Activated T-cell treated with anti-CD3 and anti-CD28 coated beads, Interleukin-2, amount 50 U/mL, for 4 hours (primary cell): ENCODE results near the gene RGPD8. TPM values are rescaled to one million over a fixed set of nuclear protein-coding genes. Genes with fewer than 3 reads are reported as not detected.
"Not testable (repeated sequence)": the region's sequence is repeated elsewhere in the genome, so short reads cannot be mapped to it uniquely, and the experiment has no call there.

ENCODE experiments used
- ATAC-seq, 2 donors: fragments of 200-7000 bp; cut with Tn5 transposase; one replicate each; pipeline ENCODE4 v1.10.0; 2021
- DNase-seq: peaks from one replicate; pipeline ENCODE4 v3.0.0-alpha.2; 2020
- H3K27me3 Mint-ChIP-seq: one replicate; pipeline ENCODE4 v1.8.0; 2021; ENCODE audit warnings: low read depth, mixed read lengths
- H3K36me3 Mint-ChIP-seq: one replicate; pipeline ENCODE4 v1.8.0; 2022; ENCODE audit warnings: mixed read lengths; ENCODE audit not compliant: insufficient read depth
- H3K4me1 Mint-ChIP-seq: one replicate; pipeline ENCODE4 v1.8.0; 2021; ENCODE audit warnings: low read depth, mixed read lengths
- H3K4me3 Mint-ChIP-seq: one replicate; pipeline ENCODE4 v1.8.0; 2021; ENCODE audit warnings: mild to moderate bottlenecking, moderate library complexity, mixed read lengths
- H3K9me3 Mint-ChIP-seq: one replicate; pipeline ENCODE4 v1.8.0; 2021; ENCODE audit warnings: mixed read lengths
- total RNA-seq, 3 donors: library from RNA; stranded (reverse); gene quantifications; one replicate each; pipeline ENCODE4 v1.2.1, GENCODE V29; 2021

Gene RGPD8
- total RNA-seq, 3 donors from 2014 or later = 9.9 to 14.0 (median 10.8) TPM

- Mint-ChIP-seq H3K4me1 (no peaks in the 10 kb centered on the region), H3K27me3 (no peaks in the 10 kb centered on the region), H3K4me3 (no peak overlapping the region), H3K36me3 (no peaks in the 10 kb centered on the region), H3K9me3 (no peaks in the 10 kb centered on the region)
- ATAC-seq (no peak), DNase-seq (no peak)
These were observed 21.1 kb upstream of the RGPD8 start for GRCh38 chr2:112454586-112454985.

- H3K4me1 Mint-ChIP-seq = no peaks in the 10 kb centered on the region
- H3K27me3 Mint-ChIP-seq = no peaks in the 10 kb centered on the region
- H3K36me3 Mint-ChIP-seq = no peaks in the 10 kb centered on the region
- DNase-seq = no peak
- H3K9me3 Mint-ChIP-seq = no peaks in the 10 kb centered on the region
- no peak for ATAC-seq
- no peak overlapping the region for H3K4me3 Mint-ChIP-seq
These were observed 17.9 kb upstream of the RGPD8 start for GRCh38 chr2:112451317-112451716.

GRCh38 chr2:112449854-112450253, 16.4 kb upstream of the RGPD8 start:
- no peaks in the 10 kb centered on the region for H3K27me3 Mint-ChIP-seq
- H3K9me3 Mint-ChIP-seq = no peaks in the 10 kb centered on the region
- no peak for ATAC-seq
- H3K4me3 Mint-ChIP-seq = no peak overlapping the region
- H3K4me1 Mint-ChIP-seq = no peaks in the 10 kb centered on the region
- no peaks in the 10 kb centered on the region for H3K36me3 Mint-ChIP-seq
- DNase-seq = no peak

GRCh38 chr2:112444256-112444655, 10.8 kb upstream of the RGPD8 start:
- ATAC-seq, H3K4me1 Mint-ChIP-seq: not testable (repeated sequence)
- peaks cover 11% of the 10 kb centered on the region for H3K27me3 Mint-ChIP-seq

GRCh38 chr2:112438603-112439261, 5.3 kb upstream of the RGPD8 start:
- not testable (repeated sequence) for H3K9me3 Mint-ChIP-seq, H3K4me1 Mint-ChIP-seq, H3K4me3 Mint-ChIP-seq, DNase-seq, H3K36me3 Mint-ChIP-seq, ATAC-seq
- peaks cover 20% of the 10 kb centered on the region for H3K27me3 Mint-ChIP-seq

More at GRCh38 chr2:112444256-112444655, 10.8 kb upstream of the RGPD8 start:
- DNase-seq, H3K4me3 Mint-ChIP-seq, H3K36me3 Mint-ChIP-seq, H3K9me3 Mint-ChIP-seq: not testable (repeated sequence)

GRCh38 chr2:112437405-112437831, 4.0 kb upstream of the RGPD8 start:
- H3K9me3 Mint-ChIP-seq, H3K4me1 Mint-ChIP-seq, DNase-seq, H3K4me3 Mint-ChIP-seq, ATAC-seq, H3K36me3 Mint-ChIP-seq: not testable (repeated sequence)
- H3K27me3 Mint-ChIP-seq = peaks cover 19% of the 10 kb centered on the region

- not testable (repeated sequence) for H3K4me3 Mint-ChIP-seq, ATAC-seq, H3K4me1 Mint-ChIP-seq, DNase-seq, H3K36me3 Mint-ChIP-seq, H3K9me3 Mint-ChIP-seq
- peaks cover 19% of the 10 kb centered on the region for H3K27me3 Mint-ChIP-seq
These were observed 3.5 kb upstream of the RGPD8 start for GRCh38 chr2:112436993-112437392.

GRCh38 chr2:112435716-112436431, 2.4 kb upstream of the RGPD8 start:
- H3K36me3 Mint-ChIP-seq, H3K4me3 Mint-ChIP-seq, DNase-seq, ATAC-seq, H3K9me3 Mint-ChIP-seq: not testable (repeated sequence)
- H3K4me1 Mint-ChIP-seq = peaks cover 10% of the 10 kb centered on the region
- H3K27me3 Mint-ChIP-seq = peaks cover 19% of the 10 kb centered on the region

GRCh38 chr2:112434890-112435715, 1.7 kb upstream of the RGPD8 start:
- not testable (repeated sequence) for H3K36me3 Mint-ChIP-seq, H3K9me3 Mint-ChIP-seq, H3K4me3 Mint-ChIP-seq, ATAC-seq, DNase-seq
- peaks cover 14% of the 10 kb centered on the region for H3K27me3 Mint-ChIP-seq
- H3K4me1 Mint-ChIP-seq = peaks cover 12% of the 10 kb centered on the region

- no peaks in the 10 kb centered on the region for H3K9me3 Mint-ChIP-seq
- peaks cover 13% of the 10 kb centered on the region for H3K27me3 Mint-ChIP-seq
- peaks cover 14% of the 10 kb centered on the region for H3K4me1 Mint-ChIP-seq
- no peak for ATAC-seq
- H3K36me3 Mint-ChIP-seq = no peaks in the 10 kb centered on the region
- no peak overlapping the region for H3K4me3 Mint-ChIP-seq
- no peak for DNase-seq
These were observed 686 bp upstream of the RGPD8 start for GRCh38 chr2:112433932-112434730.

- H3K4me3 Mint-ChIP-seq = peak overlapping the region; percentile 83
- H3K4me1 Mint-ChIP-seq = peaks cover 14% of the 10 kb centered on the region
- ATAC-seq = peak; percentile 1 to 17
- not testable (repeated sequence) for H3K9me3 Mint-ChIP-seq, H3K36me3 Mint-ChIP-seq, H3K27me3 Mint-ChIP-seq, DNase-seq
These were observed 538 bp downstream of the RGPD8 start for GRCh38 chr2:112432735-112433479.

GRCh38 chr2:112432390-112432734, 1.1 kb downstream of the RGPD8 start:
- DNase-seq, H3K36me3 Mint-ChIP-seq, H3K9me3 Mint-ChIP-seq, ATAC-seq, H3K27me3 Mint-ChIP-seq: not testable (repeated sequence)
- Mint-ChIP-seq H3K4me1 (peaks cover 14% of the 10 kb centered on the region), H3K4me3 (peak overlapping the region; percentile 83)

GRCh38 chr2:112431587-112432295, 1.7 kb downstream of the RGPD8 start:
- H3K27me3 Mint-ChIP-seq, ATAC-seq, H3K9me3 Mint-ChIP-seq, DNase-seq, H3K36me3 Mint-ChIP-seq: not testable (repeated sequence)
- Mint-ChIP-seq H3K4me1 (peaks cover 14% of the 10 kb centered on the region), H3K4me3 (peak overlapping the region; percentile 83)
